HG03521 (cell line): ENCODE results near the gene EPHA2.

Experiments used
- ATAC-seq: cut with Tn5 transposase; IDR thresholded peaks from one replicate; pipeline ENCODE4 v1.9.1; 2021; ENCODE audit warnings: mild to moderate bottlenecking, moderate library complexity; ENCODE audit not compliant: unreplicated experiment

The EPHA2 gene

DNA sequence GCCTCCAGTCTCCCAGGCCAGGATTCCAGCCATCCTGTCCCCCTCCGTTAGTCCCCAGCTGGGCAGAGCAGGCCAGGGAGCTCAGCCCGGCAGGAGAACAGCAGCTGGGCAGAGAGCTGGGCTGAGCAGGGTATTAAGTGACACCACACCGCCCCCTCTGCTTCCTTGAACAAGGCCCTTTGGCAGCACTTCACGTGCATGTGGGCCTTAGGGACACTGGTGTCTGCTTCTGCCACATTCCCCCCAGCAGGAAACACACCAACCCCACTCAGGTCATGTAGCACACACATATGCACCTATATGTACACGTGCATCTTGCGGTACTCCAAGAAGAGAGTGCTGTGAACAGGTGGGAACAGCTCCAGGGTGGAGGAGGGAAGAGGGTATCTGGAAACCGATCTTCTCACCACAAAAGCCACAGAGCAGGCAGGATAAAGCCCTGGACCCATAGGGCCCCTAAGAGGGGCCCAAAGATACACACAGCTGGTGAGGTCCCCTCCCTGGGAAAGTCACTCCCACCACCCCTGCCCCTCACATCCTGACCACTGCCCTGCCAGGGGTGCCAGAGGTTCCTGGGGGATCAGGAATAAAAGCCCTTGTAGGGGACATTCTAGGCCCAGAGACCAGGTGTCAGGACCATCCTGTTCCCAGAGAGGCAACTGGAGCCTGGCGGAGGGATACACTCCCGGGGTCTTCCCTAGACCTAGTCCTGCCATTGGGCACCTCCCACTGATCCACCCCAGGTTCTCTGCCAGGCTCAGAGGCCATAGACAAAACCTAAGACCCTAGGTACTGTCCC, 4.5 kb downstream of the EPHA2 start:
- ATAC-seq: no peak

DNA sequence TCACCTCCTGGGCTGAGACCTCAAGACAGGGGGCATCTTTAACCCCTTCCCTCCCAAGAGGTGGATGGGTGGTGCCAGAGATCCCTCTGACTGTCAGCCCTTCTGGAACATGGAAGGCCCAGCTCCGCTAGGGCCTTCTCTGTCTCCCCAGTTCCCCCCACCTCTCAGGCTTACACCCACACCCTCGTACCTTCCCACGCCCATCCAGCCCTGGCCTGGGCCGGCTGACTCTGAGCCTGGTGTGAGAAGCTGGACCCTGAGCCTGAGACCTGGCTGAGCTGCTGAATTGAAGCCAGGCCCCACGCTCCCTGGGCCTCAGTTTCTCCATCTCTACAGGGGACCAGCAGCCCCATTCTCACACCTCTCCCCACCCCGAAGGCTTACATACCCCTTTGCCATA, 5.4 kb downstream of the EPHA2 start:
- no peak for ATAC-seq

DNA sequence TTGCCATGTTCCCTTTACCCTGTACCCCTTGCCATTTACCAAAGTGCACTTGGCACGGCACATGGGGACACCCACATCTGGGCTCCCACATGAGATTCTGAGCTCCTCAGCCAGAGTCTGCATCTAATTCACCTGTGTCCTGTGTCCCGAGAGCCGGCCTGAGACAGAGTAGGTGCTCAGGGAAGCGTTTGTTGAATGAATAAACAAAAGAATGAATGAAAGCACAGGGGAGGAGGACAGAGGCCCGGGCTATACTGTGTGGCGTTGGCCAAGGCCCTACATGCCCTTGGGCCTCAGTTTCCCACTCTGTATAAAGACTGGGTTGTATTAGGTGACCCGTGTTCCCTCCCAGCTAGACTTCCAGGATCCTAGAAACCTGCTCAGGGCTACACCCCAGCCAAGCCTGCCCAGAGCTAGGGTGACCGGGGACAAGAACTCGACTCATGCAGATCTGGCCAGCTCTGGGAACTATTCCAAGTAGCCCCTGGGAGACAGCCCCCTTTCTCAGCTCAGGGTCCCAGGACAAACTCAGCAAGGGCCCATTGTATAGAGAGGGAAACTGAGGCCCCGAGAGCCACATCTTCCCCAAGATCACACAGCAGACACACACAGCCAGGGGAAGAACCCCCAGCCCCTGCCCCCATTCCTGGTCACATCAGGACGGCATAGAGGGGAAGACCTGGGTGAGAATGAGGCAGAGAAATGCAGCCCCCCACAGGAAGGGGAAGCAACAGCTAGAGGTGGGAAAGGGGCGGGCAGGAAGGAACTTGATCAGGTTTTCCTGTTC, 6.0 kb downstream of the EPHA2 start:
- no peak for ATAC-seq

DNA sequence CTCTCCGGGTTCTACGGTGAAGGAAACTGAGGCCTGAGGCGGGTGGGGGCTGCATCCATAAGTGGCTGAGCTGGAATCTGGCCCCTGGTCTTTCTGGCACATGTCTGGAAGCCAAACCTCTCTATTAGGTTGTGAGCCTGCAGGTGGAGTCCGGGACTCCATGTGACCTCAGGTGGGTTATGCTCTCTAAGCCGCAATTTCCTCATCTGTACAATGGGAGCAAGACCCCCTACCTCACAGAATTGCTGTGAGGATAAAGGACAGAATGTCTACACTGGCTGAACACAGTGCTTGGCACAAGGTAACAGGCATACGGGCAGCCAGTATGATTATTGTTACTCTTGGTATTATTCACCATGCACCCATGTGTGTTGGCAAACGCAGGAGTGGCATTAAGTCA, 6.7 kb downstream of the EPHA2 start:
- ATAC-seq: no peak

GRCh38 chr1:16148329-16149092, 7.4 kb downstream of the EPHA2 start:
- no peak for ATAC-seq

- ATAC-seq: no peak
Observed at GRCh38 chr1:16147156-16147926, 8.5 kb downstream of the EPHA2 start.

DNA sequence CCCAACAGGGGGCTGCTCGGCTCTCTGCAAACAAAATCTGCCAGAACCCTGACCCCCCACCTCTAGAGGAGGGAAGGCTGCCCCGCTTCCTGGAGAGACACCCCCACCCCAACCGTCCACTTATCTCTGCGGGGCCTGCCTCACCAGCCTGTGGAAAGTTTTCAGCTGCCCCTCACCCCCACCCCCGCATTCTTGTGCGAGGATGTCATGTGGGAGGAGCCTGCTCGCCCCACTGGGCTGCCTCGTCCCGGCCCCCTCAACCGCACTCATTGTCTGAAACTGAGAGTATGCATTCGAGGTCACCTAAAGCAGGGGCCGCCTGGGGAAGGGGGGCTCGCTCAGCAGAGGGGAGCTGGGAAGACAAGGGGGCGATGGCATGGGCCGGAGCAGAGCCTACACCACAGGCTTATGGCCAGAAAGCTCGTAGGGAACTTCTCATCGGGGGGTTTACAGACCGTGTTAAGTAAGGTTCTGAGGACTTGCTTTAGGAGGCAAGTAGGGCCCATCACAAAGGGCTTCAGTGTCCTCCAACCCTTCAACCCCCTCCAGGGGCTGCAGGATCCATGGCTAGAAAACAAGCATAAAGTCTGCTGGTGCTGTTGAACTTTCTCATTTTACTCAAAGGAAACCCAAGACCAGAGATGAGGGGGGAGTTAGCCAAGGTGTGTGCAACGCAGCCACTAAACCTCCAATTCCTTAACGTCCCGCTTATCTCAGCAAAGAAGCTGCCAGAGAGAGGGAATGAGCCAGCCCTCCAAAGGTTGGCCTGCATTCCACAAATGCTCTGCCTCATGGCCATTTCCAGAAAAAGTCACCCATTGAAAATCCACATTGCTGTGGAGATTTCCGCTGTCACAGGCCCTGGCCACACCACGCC, 9.4 kb downstream of the EPHA2 start:
- no peak for ATAC-seq

DNA sequence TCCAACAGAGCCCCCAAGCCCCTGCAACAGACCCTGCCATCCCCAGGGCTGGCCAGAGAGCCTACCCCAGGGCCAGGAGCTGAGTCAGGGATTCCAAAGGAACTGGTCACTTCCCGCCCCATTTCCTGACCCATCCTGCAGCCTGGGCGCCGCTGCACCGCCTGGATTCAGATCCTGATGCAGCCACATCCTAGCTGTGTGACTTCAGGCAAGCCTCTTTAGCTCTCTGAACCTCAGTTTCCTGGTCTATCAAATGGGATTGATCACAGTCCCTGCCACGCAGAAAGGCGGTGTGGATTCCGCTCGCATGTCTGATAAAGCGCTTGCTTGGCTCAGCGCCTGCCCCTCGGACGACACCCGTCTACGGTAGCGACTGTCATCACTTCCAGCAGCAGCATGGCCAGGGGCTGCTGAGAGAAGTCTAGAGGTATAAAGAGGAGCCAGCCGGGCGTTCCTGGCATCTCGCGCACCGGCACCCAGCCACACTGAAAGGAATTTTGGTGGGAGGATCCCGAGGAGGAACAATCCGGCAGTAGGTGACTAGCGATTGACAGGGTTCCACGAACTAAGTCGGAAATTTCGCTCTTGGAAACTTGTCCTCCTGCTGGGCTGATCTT, 10.1 kb downstream of the EPHA2 start:
- no peak for ATAC-seq

DNA sequence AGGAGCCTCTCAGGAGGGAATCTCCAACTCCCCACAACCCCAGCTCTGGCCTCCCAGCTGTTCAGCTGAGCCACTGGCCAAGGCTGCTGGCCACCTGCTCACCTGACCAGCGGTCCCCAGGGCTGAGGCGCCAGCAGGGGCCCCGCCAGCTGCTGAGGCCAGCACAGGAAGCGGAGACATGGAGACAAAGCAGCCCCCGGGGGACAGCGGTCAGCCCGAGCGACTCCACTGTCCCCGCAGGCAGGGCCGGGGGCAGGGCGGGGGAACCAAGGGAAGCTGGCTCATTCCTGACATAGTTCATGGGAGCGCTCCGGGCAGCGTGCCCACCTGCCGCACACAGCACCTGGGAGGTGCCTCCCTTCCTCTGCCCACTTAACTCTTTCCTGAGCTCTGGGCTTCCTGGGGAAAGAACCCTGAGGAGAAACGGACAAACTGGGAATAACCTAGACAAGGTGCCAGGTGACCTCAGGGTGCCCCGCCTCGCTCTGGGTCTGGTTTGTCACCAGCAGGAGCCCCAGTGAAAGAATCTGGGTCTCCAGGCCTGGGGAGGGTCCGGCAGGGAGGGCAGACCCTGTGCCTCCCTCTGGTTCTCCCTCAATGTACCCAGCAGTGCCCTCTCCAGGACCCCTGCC, 10.7 kb downstream of the EPHA2 start:
- no peak for ATAC-seq

GRCh38 chr1:16144325-16145029, 11.4 kb downstream of the EPHA2 start:
- ATAC-seq: no peak

GRCh38 chr1:16143566-16144324, 12.1 kb downstream of the EPHA2 start:
- ATAC-seq: no peak

DNA sequence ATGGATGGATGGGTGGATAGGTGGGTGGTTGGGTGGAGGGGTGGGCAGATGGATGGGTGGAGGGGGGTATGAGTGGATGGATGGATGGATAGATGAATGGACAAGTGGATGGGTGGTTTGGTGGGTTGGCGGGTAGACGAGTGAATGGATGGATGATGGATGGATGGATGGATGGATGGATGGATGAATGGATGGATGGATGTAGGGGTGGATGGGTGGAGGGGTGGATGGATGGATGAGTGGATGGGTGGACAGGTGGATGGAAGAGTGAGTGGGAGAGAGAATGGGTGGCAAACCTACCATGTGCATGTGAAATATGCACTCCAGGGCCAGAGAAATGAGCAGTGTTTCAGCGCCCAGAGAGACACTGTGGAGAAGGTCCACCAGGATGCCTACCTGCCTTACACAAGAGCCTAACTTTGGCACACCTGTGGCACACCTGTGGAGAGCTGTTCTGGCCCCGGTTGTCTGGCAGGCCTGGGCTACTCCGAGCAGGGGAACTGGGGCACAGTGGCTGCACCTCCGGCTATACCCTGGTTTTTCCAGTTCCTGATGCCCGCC, 12.8 kb downstream of the EPHA2 start:
- ATAC-seq: no peak

DNA sequence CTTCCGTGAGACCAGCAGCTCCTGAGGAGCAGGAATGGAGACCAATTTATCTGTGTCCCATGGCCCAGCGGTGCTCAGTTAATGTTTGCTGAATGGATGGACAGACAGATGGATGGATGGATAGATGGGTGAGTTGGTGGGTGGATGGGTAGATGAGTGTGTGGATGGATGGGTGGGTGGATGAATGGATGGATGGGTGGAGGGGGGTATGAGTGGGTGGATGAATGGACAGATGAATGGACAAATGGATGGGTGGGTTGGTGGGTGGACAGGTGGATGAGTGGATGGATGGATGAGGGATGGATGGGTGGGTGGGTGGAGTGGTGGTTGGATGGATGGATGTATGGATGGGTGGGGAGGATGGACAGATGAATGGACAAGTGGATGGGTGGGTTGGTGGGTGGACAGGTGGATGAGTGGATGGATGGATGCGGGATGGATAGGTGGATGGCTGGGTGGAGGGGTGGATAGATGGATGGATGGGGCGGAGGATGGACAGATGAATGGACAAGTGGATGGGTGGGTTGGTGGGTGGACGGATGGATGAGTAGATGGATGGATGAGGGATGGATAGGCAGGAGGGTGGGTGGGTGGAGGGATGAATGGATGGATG, 13.4 kb downstream of the EPHA2 start:
- ATAC-seq: no peak

- ATAC-seq: no peak
Observed at GRCh38 chr1:16141573-16142336, 14.1 kb downstream of the EPHA2 start.

GRCh38 chr1:16140068-16140596, 15.7 kb downstream of the EPHA2 start:
- ATAC-seq: no peak

DNA sequence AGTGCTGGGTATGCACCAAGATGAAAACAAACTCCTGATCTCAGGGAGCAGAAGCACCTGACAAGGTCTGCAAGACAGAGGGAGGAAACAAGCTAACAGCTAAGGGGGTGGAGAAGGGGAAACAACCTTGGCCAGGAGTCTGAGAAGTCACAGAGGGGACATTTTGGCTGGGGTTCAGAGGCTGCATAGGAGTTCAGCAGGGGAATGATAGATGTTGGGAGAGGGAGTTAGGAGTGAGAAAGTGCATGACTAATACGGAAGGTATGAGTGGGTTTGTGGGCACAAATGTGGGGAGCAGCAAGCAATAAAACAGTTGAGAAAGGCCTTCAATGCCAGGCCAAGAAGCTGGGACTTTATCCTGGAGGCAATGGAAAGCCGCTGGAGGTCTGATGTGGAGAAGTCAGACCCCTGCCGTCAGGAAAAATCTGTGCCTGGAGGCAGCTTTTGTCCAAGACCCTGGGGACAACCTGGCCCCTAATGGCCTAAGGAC, 16.4 kb downstream of the EPHA2 start:
- no peak for ATAC-seq
